Endothelial cell of hepatic sinusoid (primary cell): Measurements from ENCODE around the gene RAB11B.
"Not testable (repeated sequence)": the region's sequence is repeated elsewhere in the genome, so short reads cannot be mapped to it uniquely, and the experiment has no call there.

Source experiments
- in situ Hi-C: cut with HindIII; loops from 2 replicates; pipeline ENCODE4 v1.10.0; 2017; ENCODE audit warnings: low sequenced_read_pairs

The RAB11B gene

DNA sequence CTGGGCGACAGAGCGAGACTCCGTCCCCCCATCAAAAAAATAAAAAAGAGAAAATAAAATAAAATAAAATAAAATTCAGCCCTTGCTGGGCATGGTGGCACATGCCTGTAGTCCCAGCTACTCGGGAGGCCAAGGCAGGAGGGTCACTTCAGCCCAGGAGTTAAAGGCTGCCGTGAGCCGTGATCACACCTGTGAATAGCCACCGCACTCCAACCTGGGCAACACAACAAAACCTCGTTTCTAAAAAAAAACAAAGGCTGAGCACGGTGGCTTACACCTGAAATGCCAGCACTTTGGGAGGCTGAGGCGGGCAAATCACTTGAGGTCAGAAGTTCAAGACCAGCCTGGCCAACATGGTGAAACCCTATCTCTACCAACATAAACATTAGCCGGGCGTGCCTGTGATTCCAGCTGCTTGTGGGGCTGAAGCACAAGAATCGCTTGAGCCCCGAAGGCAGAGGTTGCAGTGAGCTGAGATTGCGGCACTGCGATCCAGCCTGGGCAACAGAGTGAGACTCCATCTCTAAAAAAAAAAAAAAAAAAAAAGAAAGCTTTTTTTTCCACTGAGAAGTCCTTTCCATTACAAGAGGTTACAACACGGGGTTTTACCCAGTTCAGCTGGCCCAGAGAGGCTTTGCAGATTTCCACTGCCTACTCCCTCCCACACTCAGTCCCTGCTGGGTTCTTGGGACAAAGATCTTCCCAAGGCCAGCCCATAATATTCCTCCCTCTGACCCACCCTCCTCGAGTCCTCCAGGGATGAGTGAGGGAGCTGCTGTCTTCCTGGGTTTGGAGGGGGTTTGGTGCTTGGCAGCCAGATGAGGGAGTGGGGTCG lies 19.8 kb upstream of the RAB11B start:
- in situ Hi-C loops, result loop anchor here (5.0 kb wide), 1 partner anchor 77 kb away; no protein-coding TSS in a partner anchor

DNA sequence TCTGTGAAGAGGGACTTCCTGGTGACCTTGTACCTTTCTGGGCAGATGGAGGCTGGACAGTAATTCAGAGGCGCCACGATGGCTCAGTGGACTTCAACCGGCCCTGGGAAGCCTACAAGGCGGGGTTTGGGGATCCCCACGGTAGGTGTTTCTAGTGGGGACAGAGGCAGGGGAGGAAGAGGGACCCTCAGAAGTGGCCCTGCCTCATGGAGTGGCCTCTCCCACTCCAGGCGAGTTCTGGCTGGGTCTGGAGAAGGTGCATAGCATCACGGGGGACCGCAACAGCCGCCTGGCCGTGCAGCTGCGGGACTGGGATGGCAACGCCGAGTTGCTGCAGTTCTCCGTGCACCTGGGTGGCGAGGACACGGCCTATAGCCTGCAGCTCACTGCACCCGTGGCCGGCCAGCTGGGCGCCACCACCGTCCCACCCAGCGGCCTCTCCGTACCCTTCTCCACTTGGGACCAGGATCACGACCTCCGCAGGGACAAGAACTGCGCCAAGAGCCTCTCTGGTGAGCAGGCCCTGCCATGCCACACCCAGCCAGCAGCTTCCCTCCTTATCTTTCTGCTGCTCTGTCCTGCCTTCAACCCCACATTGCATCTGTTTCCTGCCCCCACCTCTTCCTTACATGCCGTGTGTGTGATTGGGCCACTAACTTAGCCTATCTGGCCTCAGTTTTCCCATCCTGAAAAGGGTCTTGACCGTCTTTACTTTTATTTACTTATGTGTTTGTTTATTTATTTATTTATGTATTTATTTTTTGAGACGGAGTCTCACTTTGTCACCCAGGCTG lies 19.0 kb upstream of the RAB11B start:
- in situ Hi-C loops, result loop anchor here (5.0 kb wide), 1 partner anchor 76 kb away; no protein-coding TSS in a partner anchor

DNA sequence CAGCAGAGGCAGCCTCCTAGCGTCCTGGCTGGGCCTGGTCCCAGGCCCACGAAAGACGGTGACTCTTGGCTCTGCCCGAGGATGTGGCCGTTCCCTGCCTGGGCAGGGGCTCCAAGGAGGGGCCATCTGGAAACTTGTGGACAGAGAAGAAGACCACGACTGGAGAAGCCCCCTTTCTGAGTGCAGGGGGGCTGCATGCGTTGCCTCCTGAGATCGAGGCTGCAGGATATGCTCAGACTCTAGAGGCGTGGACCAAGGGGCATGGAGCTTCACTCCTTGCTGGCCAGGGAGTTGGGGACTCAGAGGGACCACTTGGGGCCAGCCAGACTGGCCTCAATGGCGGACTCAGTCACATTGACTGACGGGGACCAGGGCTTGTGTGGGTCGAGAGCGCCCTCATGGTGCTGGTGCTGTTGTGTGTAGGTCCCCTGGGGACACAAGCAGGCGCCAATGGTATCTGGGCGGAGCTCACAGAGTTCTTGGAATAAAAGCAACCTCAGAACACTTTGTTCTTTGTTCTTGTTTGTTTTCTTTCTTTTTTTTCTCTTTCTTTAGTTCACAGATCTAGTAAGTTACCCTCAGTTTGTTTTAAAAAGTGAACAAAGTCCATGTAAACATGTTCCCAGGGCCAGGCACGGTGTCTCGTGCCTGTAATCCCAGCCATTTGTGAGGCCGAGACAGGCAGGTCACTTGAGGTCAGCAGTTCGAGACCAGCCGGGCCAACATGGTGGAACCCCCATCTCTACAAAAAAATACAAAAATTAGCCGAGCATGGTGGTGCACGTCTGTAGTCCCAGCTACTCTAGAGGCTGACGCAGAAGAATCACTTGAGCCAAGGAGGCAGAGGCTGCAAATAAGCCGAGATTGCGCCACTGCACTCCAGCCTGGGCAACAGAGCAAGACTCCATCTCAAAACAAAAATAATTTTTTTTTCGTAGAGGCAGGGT lies 16.0 kb upstream of the RAB11B start:
- in situ Hi-C loops, result loop anchor here (5.0 kb wide), 1 partner anchor 73 kb away; no protein-coding TSS in a partner anchor

DNA sequence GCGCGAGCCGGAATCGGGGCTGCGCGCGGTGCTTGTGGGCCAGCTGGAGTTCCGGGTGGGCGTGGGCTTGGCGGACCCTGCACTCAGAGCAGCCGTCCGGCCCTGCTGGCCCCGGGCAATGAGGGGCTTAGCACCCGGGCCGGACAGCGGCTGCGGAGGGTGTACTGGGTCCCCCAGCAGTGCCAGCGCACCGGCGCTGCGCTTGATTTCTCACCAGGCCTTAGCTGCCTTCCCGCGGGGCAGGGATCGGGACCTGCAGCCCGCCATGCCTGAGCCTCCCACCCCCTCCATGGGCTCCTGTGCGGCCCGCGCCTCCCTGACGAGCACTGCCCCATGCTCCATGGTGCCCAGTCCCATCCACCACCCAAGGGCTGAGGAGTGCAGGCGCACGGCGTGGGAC lies 14.4 kb upstream of the RAB11B start:
- in situ Hi-C loops, result not testable (repeated sequence)

DNA sequence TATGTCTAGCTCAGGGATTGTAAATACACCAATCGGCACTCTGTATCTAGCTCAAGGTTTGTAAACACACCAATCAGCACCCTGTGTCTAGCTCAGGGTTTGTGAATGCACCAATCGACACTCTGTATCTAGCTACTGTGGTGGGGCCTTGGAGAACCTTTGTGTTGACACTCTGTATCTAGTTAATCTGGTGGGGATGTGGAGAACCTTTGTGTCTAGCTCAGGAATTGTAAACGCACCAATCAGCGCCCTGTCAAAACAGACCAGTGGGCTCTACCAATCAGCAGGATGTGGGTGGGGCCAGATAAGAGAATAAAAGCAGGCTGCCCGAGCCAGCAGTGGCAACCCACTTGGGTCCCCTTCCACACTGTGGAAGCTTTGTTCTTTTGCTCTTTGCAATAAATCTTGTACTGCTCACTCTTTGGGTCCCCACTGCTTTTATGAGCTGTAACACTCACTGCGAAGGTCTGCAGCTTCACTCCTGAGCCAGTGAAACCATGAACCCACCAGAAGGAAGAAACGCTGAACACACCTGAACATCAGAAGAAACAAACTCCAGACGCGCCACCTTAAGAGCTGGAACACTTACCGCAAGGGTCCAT lies 13.7 kb upstream of the RAB11B start:
- in situ Hi-C loops, result not testable (repeated sequence)

DNA sequence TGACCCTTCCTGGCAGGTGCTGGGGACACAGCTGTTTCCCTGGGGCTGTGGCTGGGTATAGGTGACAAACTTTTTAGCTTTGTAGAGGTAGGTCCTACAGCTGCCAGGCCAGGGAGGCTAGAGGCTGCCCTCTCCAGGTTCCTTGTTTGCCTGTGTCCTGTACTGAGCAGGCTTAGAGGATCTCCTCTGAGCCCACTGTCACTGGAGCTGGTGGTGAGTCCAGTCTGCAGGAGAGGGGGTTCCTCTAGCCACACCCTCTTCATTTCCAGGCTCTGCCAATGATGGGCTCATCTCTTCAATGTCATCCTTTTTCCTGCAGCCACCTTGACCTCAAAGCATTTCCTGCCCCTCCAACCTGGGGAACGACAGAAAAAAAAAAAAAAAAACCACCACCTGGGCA lies 12.6 kb upstream of the RAB11B start:
- in situ Hi-C loops, result no loop called here

DNA sequence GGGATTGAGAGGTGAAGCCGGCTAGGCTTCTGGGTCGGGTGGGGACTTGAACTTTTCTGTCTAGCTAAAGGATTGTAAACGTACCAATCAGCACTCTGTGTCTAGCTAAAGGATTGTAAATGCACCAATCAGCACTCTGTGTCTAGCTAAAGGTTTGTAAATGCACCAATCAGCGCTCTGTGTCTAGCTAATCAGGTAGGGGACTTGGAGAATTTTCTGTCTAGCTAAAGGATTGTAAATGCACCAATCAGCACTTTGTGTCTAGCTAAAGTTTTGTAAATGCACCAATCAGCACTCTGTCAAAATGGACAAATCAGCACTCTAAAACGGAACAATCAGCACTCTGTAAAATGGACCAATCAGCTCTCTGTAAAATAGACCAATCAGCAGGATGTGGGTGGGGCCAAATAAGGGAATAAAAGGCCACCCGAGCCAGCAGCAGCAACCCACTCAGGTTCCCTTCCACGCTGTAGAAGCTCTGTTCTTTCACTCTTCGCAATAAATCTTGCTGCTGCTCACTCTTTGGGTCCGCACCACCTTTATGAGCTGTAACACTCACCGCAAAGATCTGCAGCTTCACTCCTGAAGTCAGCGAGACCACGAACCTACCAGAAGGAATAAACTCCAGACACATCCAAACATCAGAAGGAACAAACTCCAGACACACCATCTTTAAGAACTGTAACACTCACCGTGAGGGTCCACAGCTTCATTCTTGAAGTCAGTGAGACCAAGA lies 10.8 kb upstream of the RAB11B start:
- in situ Hi-C loops, result not testable (repeated sequence)

DNA sequence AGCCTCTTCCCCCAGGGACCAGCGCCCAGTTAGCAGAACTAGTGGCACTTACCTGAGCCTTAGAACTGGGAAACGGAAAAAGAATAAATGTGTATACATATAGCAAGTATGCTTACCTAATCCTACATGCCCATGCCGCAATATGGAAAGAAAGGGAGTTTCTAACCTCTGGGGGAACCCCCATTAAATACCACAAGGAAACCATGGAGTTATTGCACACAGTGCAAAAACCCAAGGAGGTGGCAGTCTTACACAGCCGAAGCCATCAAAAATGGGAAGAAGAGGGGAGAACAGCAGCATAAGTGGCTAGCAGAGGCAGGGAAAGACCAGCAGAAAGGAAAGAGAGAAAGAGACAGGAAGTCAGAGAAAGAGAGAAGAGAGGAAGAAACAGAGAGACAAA lies 5.6 kb upstream of the RAB11B start:
- in situ Hi-C loops, result not testable (repeated sequence)

DNA sequence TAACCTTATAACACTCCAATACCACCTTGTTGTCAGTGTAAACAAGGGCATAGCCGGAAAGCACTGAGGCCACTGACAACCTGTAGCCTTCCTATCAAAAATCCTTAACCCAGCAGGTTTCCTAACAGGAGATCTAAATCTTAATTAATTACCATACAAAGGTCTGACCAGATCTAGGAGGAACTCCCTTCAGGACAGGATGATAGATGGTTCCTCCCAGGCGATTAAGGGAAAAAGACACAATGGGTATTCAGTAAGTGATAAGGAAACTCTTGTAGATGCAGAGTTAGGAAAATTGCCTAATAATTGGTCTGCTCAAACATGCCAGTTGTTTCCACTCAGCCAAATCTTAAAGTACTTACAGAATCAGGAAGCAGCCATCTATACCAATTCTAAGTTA lies 5.1 kb upstream of the RAB11B start:
- in situ Hi-C loops, result not testable (repeated sequence)

- in situ Hi-C loops, result not testable (repeated sequence)
Measured at GRCh38 chr19:8385566-8385965, 4.6 kb upstream of the RAB11B start.

- in situ Hi-C loops, result not testable (repeated sequence)
Measured at GRCh38 chr19:8386419-8386818, 3.7 kb upstream of the RAB11B start.

- in situ Hi-C loops, result no loop called here
Measured at GRCh38 chr19:8386990-8387389, 3.2 kb upstream of the RAB11B start.

DNA sequence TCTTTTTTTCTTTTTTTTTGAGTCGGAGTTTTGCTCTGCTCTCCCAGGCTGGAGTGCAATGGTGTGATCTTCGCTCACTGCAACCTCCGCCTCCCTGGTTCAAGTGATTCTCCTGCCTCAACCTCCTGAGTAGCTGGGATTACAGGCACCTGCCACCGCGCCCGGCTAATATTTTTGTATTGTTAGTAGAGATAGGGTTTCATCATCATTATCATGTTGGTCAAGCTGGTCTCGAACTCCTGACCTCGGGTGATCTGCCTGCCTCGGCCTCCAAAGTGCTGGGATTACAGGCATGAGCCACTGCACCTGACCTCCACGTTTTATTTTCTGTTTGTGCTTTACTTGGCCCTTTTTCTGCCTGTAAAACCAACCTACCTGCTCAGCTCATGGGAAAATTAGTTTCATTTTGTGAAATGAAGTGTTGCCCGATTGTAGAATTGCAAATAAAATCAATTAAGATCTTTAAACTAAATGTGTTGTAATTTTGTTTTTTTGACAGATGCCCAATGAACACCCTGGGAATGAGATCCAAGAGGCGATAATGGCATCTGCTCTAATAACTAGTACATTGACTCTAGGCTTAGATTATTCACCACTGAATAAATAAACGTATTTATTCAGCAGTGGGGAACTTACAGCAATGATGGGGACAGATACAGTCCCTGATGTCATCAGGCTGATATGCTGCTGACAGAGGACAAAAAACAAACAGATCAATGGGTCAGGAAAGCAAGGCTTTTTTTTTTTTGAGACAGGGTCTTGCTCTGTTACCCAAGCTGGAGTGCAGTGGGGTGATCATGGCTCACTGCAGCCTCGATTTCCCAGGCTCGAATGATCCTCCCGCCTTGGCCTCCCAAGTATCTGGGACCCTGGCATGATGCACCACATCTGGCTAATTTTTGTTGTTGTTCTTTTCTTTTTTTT lies 2.2 kb upstream of the RAB11B start:
- in situ Hi-C loops, result no loop called here

- in situ Hi-C loops, result no loop called here
Measured at GRCh38 chr19:8388612-8388958, 1.6 kb upstream of the RAB11B start.

DNA sequence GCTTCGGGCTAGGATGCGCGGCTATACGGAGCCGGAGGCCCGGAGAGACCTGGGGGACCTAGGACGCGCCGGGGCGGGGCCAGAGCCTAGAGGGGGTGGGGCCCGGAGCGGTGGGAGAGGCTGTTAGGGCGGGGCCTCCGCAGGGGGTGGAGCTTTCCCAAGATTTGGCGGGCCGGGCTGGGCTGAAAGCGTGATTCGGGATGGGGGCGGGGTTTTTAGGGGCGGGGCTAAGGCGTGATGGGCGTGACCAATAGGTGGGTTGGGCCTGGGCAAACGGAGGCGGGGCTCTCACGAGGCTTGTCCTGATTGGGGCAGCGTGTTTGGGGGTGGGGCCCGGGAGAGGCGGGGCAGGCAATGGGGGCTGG lies 439 bp downstream of the RAB11B start:
- in situ Hi-C loops, result no loop called here

- in situ Hi-C loops, result no loop called here
Measured at GRCh38 chr19:8391198-8392016, 1.2 kb downstream of the RAB11B start.

DNA sequence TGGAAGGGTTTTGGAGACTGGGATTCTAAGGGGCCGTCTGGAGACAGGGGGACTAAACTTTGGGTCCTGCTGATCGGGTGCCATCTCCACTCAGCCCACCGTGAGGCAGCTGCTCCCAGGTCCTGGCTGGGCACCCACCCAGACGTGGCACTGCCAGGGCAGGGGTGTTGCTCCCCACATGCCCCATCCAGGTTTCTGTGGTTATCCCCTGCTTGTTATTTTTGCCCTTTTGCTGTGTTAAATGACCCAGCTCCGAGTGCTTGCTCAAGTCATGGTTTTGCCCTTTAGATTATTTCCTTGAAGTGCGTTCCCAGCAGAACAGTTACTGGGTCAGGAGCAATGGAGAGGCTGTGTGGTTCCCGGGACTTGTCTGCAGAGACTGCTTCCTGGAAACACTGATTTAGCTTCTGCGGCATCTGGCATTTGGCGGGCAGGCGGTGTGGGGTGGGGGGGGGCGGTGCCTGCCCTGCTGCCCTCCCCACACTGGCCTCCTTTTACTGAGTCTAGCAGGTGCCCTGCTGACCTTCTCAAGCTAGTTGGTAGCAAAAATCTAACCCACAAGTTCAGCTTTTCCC lies 1.9 kb downstream of the RAB11B start:
- in situ Hi-C loops, result no loop called here
